T-helper 17 cell (primary cell): ENCODE data around the gene WNT3A. TPM values are rescaled to one million over a fixed set of nuclear protein-coding genes. Genes with fewer than 3 reads are reported as not detected.

Source experiments
- ATAC-seq: fragments of 150-1000 bp; cut with Tn5 transposase; 2 replicates; pipeline ENCODE4 v1.10.0; 2021; ENCODE audit warnings: mild to moderate bottlenecking, moderate library complexity
- DNase-seq, 3 donors: peaks; one replicate each; pipeline versions ENCODE4 v3.0.0 to v3.0.0-alpha.2; 2020 to 2021
- H3K9me3 ChIP-seq: one replicate; pipeline ENCODE4 v1.7.0; 2013; ENCODE audit warnings: low read length, mild to moderate bottlenecking; ENCODE audit not compliant: control insufficient read depth, poor library complexity, severe bottlenecking
- H3K27ac Mint-ChIP-seq: one replicate; pipeline ENCODE4 v1.8.0; 2022; ENCODE audit warnings: mild to moderate bottlenecking, moderate library complexity, mixed read lengths
- H3K27me3 Mint-ChIP-seq: one replicate; pipeline ENCODE4 v1.8.0; 2022; ENCODE audit warnings: mixed read lengths
- H3K36me3 Mint-ChIP-seq: one replicate; pipeline ENCODE4 v1.8.0; 2022; ENCODE audit warnings: low read depth, mixed read lengths
- H3K4me1 Mint-ChIP-seq: one replicate; pipeline ENCODE4 v1.8.0; 2022; ENCODE audit warnings: mild to moderate bottlenecking, mixed read lengths
- H3K4me3 Mint-ChIP-seq: one replicate; pipeline ENCODE4 v1.8.0; 2022; ENCODE audit warnings: mild to moderate bottlenecking, moderate library complexity, mixed read lengths
- total RNA-seq, 4 donors: library from RNA in 2 of 4; stranded (reverse) in 2 of 4; gene quantifications; one replicate each; pipeline ENCODE4 v1.2.3 and lab custom pipeline; 2022 to 2026

WNT3A gene
- total RNA-seq, 2 donors from 2014 or later: not detected

- H3K9me3 ChIP-seq: no peaks in the 10 kb centered on the region
- ATAC-seq (peak; percentile 81), DNase-seq (no peak)
- Mint-ChIP-seq H3K4me1 (no peaks in the 10 kb centered on the region), H3K27me3 (peaks cover 20% of the 10 kb centered on the region), H3K4me3 (peak overlapping the region; percentile 13), H3K36me3 (no peaks in the 10 kb centered on the region), H3K27ac (no peak overlapping the region)
Measured at GRCh38 chr1:228037401-228038386, 30.9 kb downstream of the WNT3A start.

GRCh38 chr1:228038387-228039005, 31.7 kb downstream of the WNT3A start:
- H3K4me3 Mint-ChIP-seq: no peak overlapping the region
- no peak overlapping the region for H3K27ac Mint-ChIP-seq
- no peak for ATAC-seq
- H3K9me3 ChIP-seq: no peaks in the 10 kb centered on the region
- DNase-seq: no peak
- H3K27me3 Mint-ChIP-seq: peaks cover 17% of the 10 kb centered on the region
- H3K36me3 Mint-ChIP-seq: no peaks in the 10 kb centered on the region
- no peaks in the 10 kb centered on the region for H3K4me1 Mint-ChIP-seq

- DNase-seq: no peak
- ATAC-seq: no peak
- Mint-ChIP-seq H3K27me3 (peaks cover 17% of the 10 kb centered on the region), H3K27ac (no peak overlapping the region), H3K4me3 (no peak overlapping the region), H3K36me3 (no peaks in the 10 kb centered on the region), H3K4me1 (no peaks in the 10 kb centered on the region)
- no peaks in the 10 kb centered on the region for H3K9me3 ChIP-seq
Measured at GRCh38 chr1:228039006-228039903, 32.5 kb downstream of the WNT3A start.

- no peak overlapping the region for H3K27ac Mint-ChIP-seq
- no peak overlapping the region for H3K4me3 Mint-ChIP-seq
- no peaks in the 10 kb centered on the region for H3K9me3 ChIP-seq
- ATAC-seq: no peak
- no peaks in the 10 kb centered on the region for H3K36me3 Mint-ChIP-seq
- no peaks in the 10 kb centered on the region for H3K4me1 Mint-ChIP-seq
- no peak for DNase-seq
- H3K27me3 Mint-ChIP-seq: peaks cover 15% of the 10 kb centered on the region
Measured at GRCh38 chr1:228039986-228040385, 33.2 kb downstream of the WNT3A start.

- DNase-seq (no peak), ATAC-seq (no peak)
- Mint-ChIP-seq H3K4me3 (no peak overlapping the region), H3K36me3 (no peaks in the 10 kb centered on the region), H3K27ac (no peak overlapping the region), H3K4me1 (no peaks in the 10 kb centered on the region), H3K27me3 (peaks cover 5% of the 10 kb centered on the region)
- no peaks in the 10 kb centered on the region for H3K9me3 ChIP-seq
Measured at GRCh38 chr1:228041316-228041715, 34.5 kb downstream of the WNT3A start.

GRCh38 chr1:228042508-228042907, 35.7 kb downstream of the WNT3A start:
- H3K9me3 ChIP-seq: no peaks in the 10 kb centered on the region
- Mint-ChIP-seq H3K4me3 (no peak overlapping the region), H3K27me3 (no peaks in the 10 kb centered on the region), H3K4me1 (no peaks in the 10 kb centered on the region), H3K36me3 (no peaks in the 10 kb centered on the region), H3K27ac (no peak overlapping the region)
- ATAC-seq (no peak), DNase-seq (no peak)

GRCh38 chr1:228043281-228043848, 36.6 kb downstream of the WNT3A start:
- Mint-ChIP-seq H3K4me3 (no peak overlapping the region), H3K36me3 (no peaks in the 10 kb centered on the region), H3K4me1 (no peaks in the 10 kb centered on the region), H3K27me3 (no peaks in the 10 kb centered on the region), H3K27ac (no peak overlapping the region)
- H3K9me3 ChIP-seq: no peaks in the 10 kb centered on the region
- DNase-seq: no peak
- ATAC-seq: no peak

GRCh38 chr1:228044961-228045360, 38.2 kb downstream of the WNT3A start:
- Mint-ChIP-seq H3K4me1 (no peaks in the 10 kb centered on the region), H3K27me3 (peaks cover 4% of the 10 kb centered on the region), H3K36me3 (no peaks in the 10 kb centered on the region), H3K4me3 (no peak overlapping the region), H3K27ac (no peak overlapping the region)
- H3K9me3 ChIP-seq: no peaks in the 10 kb centered on the region
- no peak for DNase-seq
- no peak for ATAC-seq

GRCh38 chr1:228045405-228045804, 38.6 kb downstream of the WNT3A start:
- no peaks in the 10 kb centered on the region for H3K9me3 ChIP-seq
- Mint-ChIP-seq H3K4me1 (no peaks in the 10 kb centered on the region), H3K4me3 (no peak overlapping the region), H3K36me3 (no peaks in the 10 kb centered on the region), H3K27ac (no peak overlapping the region), H3K27me3 (peaks cover 9% of the 10 kb centered on the region)
- DNase-seq (no peak), ATAC-seq (no peak)

- no peaks in the 10 kb centered on the region for H3K4me1 Mint-ChIP-seq
- DNase-seq: no peak
- no peaks in the 10 kb centered on the region for H3K9me3 ChIP-seq
- H3K36me3 Mint-ChIP-seq: no peaks in the 10 kb centered on the region
- no peak overlapping the region for H3K27ac Mint-ChIP-seq
- ATAC-seq: no peak
- H3K4me3 Mint-ChIP-seq: no peak overlapping the region
- peaks cover 14% of the 10 kb centered on the region for H3K27me3 Mint-ChIP-seq
Measured at GRCh38 chr1:228045871-228046270, 39.1 kb downstream of the WNT3A start.

GRCh38 chr1:228046421-228047182, 39.8 kb downstream of the WNT3A start:
- H3K4me3 Mint-ChIP-seq: no peak overlapping the region
- no peak overlapping the region for H3K27ac Mint-ChIP-seq
- no peak for ATAC-seq
- H3K27me3 Mint-ChIP-seq: peaks cover 21% of the 10 kb centered on the region
- H3K36me3 Mint-ChIP-seq: no peaks in the 10 kb centered on the region
- H3K4me1 Mint-ChIP-seq: no peaks in the 10 kb centered on the region
- H3K9me3 ChIP-seq: no peaks in the 10 kb centered on the region
- no peak for DNase-seq

- ATAC-seq (no peak), DNase-seq (no peak)
- H3K4me3 Mint-ChIP-seq: no peak overlapping the region
- peaks cover 26% of the 10 kb centered on the region for H3K27me3 Mint-ChIP-seq
- H3K4me1 Mint-ChIP-seq: no peaks in the 10 kb centered on the region
- H3K27ac Mint-ChIP-seq: no peak overlapping the region
- H3K36me3 Mint-ChIP-seq: no peaks in the 10 kb centered on the region
- no peaks in the 10 kb centered on the region for H3K9me3 ChIP-seq
Measured at GRCh38 chr1:228047183-228047466, 40.3 kb downstream of the WNT3A start.
